ENCODE results near the gene CPXM2. TPM values are rescaled to one million over a fixed set of nuclear protein-coding genes. Genes with fewer than 3 reads are reported as not detected.

CPXM2 gene
- total RNA-seq, 1 donor from 2014 or later = 9.7 TPM

DNA sequence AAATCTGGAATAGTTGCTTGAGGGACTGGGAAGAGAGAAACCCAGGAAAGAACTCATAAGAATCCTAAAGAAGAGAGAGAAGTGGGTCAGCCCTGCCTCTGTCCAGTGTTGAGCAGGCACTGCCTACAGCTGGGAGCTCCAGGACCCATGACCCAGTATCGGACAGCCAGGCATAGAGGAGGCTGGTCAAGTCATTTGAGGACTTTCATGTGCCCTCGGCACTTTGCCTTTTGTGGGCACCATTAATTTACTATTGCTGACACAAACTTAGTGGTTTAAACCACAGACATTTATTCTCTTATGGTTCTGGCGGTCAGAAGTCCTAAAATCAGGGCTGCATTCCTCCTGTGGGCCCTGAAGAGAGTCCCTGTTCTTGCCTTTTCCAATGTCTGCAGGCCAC lies 60.3 kb downstream of the CPXM2 start:
- H3K4me3 ChIP-seq = no peak overlapping the region
- H3K27me3 ChIP-seq = no peaks in the 10 kb centered on the region
- DNase-seq (no peak), ATAC-seq (no peak)
- intact Hi-C loops (cut with DNase I) = no loop called here
- no peaks in the 10 kb centered on the region for H3K9me3 ChIP-seq
- no peak overlapping the region for H3K27ac ChIP-seq
- no peaks in the 10 kb centered on the region for H3K4me1 ChIP-seq
- no peaks in the 10 kb centered on the region for H3K36me3 ChIP-seq
- TF ChIP-seq CTCF (IDR thresholded peaks at IDR 0.05) = no peak

DNA sequence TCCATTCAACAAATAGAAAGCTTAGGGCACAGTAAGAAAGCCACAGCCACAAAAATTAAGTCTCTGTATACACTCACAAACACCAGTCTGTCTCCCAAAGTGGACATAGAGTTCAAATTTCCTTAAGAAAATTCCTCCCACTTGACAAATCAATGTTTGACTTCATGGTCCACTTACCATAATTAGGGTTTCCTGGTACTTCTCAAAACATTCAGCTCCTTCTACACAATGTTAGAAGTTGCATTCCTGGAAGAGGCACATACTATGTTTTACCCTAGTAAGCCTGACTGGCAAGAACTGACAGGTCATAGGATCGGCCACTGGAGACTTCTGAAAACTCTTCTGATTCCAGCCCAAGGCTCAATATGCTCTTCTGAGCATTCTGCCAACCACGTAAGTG lies 70.5 kb downstream of the CPXM2 start:
- ATAC-seq (no peak), DNase-seq (no peak)
- Histone ChIP-seq H3K36me3 (no peaks in the 10 kb centered on the region), H3K4me3 (no peak overlapping the region), H3K27me3 (peaks cover 4% of the 10 kb centered on the region), H3K9me3 (no peaks in the 10 kb centered on the region), H3K27ac (no peak overlapping the region), H3K4me1 (no peaks in the 10 kb centered on the region)
- TF ChIP-seq CTCF (IDR thresholded peaks at IDR 0.05) = no peak
- intact Hi-C loops (cut with DNase I) = no loop called here

DNA sequence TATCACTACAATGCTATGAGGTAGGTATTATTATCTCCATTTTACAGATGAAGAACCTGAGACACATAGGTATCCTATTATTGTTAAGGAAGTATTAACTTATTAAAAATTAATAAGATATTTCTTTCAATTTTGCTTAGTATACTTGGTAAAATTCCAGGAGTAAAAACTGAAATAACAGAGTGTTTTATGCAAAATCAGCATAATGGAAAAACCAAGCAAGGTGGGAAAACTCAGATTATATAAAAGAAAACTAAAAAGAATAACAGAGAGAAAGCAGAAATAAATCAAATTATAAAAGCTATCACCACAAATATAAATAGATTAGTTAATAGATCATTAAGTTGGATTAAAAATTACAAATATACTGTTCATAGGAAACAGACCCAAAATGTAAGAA lies 82.0 kb downstream of the CPXM2 start:
- TF ChIP-seq CTCF (IDR thresholded peaks at IDR 0.05) = no peak
- DNase-seq (no peak), ATAC-seq (no peak)
- no peaks in the 10 kb centered on the region for H3K36me3 ChIP-seq
- H3K27ac ChIP-seq = no peak overlapping the region
- H3K27me3 ChIP-seq = no peaks in the 10 kb centered on the region
- H3K4me1 ChIP-seq = no peaks in the 10 kb centered on the region
- intact Hi-C loops (cut with DNase I) = no loop called here
- no peak overlapping the region for H3K4me3 ChIP-seq
- H3K9me3 ChIP-seq = no peaks in the 10 kb centered on the region

GRCh38 chr10:123808906-123809305 lies 82.7 kb downstream of the CPXM2 start:
- TF ChIP-seq CTCF (IDR thresholded peaks at IDR 0.05) = no peak
- intact Hi-C loops (cut with DNase I) = no loop called here
- DNase-seq = no peak
- Histone ChIP-seq H3K9me3 (no peaks in the 10 kb centered on the region), H3K4me3 (no peak overlapping the region), H3K36me3 (no peaks in the 10 kb centered on the region), H3K27me3 (no peaks in the 10 kb centered on the region), H3K27ac (no peak overlapping the region), H3K4me1 (no peaks in the 10 kb centered on the region)
- no peak for ATAC-seq

GRCh38 chr10:123808286-123808685 lies 83.3 kb downstream of the CPXM2 start:
- H3K9me3 ChIP-seq = no peaks in the 10 kb centered on the region
- no peak overlapping the region for H3K27ac ChIP-seq
- no peaks in the 10 kb centered on the region for H3K4me1 ChIP-seq
- ATAC-seq (no peak), DNase-seq (no peak)
- intact Hi-C loops (cut with DNase I) = no loop called here
- no peaks in the 10 kb centered on the region for H3K36me3 ChIP-seq
- H3K4me3 ChIP-seq = no peak overlapping the region
- TF ChIP-seq CTCF (IDR thresholded peaks at IDR 0.05) = no peak
- H3K27me3 ChIP-seq = no peaks in the 10 kb centered on the region

DNA sequence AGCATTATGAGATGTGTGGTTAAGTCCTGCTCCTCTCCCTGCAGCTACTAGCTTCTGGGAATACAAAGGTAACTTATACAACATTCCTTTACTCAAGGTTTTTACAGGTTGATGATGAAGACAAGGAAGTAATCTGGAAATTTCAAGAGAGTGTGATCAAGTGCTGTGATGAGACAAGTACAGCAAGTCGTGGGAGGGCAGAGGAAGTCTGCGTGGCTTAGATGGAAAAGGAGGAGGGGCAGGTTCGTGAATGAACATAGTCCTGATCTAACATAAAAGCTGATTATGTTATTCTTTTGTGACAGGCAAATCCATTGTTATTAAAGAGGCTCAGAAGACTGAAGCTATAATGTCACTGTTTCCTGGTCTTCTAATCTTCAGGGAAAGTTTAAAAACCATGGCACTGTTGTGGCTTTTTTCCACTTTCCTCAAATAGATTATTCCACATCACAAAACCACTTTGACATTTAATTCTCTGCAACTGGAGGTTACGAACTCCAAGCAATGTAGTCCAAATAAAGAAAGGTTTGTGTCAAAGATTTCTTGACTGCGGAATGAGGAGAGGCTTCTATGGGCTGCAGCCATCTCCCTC lies 84.1 kb downstream of the CPXM2 start:
- TF ChIP-seq CTCF (IDR thresholded peaks at IDR 0.05) = no peak
- Histone ChIP-seq H3K9me3 (no peaks in the 10 kb centered on the region), H3K4me1 (no peaks in the 10 kb centered on the region), H3K27me3 (no peaks in the 10 kb centered on the region), H3K36me3 (no peaks in the 10 kb centered on the region), H3K27ac (no peak overlapping the region), H3K4me3 (no peak overlapping the region)
- intact Hi-C loops (cut with DNase I) = no loop called here
- ATAC-seq (no peak), DNase-seq (no peak)

All from upper lobe of right lung (tissue), 1 donor.